Measurements from ENCODE around the gene PDHA1. TPM values are rescaled to one million over a fixed set of nuclear protein-coding genes. Genes with fewer than 3 reads are reported as not detected.

The PDHA1 gene
- total RNA-seq, 4 donors from 2014 or later = 55.3 to 163 (median 73.9) TPM

- TF ChIP-seq CTCF (IDR thresholded peaks at IDR 0.05; ENCODE audit: low read depth) = no peak
Observed at GRCh38 chrX:19373351-19373891, 29.7 kb downstream of the PDHA1 start.

- no peak for TF ChIP-seq CTCF (IDR thresholded peaks at IDR 0.05; ENCODE audit: low read depth)
Observed at GRCh38 chrX:19375546-19375945, 31.8 kb downstream of the PDHA1 start.

GRCh38 chrX:19377799-19378198, 34.1 kb downstream of the PDHA1 start:
- no peak for TF ChIP-seq CTCF (IDR thresholded peaks at IDR 0.05; ENCODE audit: low read depth)

- TF ChIP-seq CTCF (IDR thresholded peaks at IDR 0.05; ENCODE audit: low read depth) = no peak
Observed at GRCh38 chrX:19381326-19381725, 37.6 kb downstream of the PDHA1 start.

GRCh38 chrX:19382555-19383145, 38.9 kb downstream of the PDHA1 start:
- TF ChIP-seq CTCF (IDR thresholded peaks at IDR 0.05; ENCODE audit: low read depth) = no peak

- no peak for TF ChIP-seq CTCF (IDR thresholded peaks at IDR 0.05; ENCODE audit: low read depth)
Observed at GRCh38 chrX:19386679-19387078, 43.0 kb downstream of the PDHA1 start.

- no peak for TF ChIP-seq CTCF (IDR thresholded peaks at IDR 0.05; ENCODE audit: low read depth)
Observed at GRCh38 chrX:19388064-19388679, 44.4 kb downstream of the PDHA1 start.

All from subcutaneous adipose tissue (tissue), 4 donors.